ENCODE results near the gene FBXW12. TPM values are rescaled to one million over a fixed set of nuclear protein-coding genes. Genes with fewer than 3 reads are reported as not detected.
"Not testable (repeated sequence)": the region's sequence is repeated elsewhere in the genome, so short reads cannot be mapped to it uniquely, and the experiment has no call there.

The FBXW12 gene, protein sequence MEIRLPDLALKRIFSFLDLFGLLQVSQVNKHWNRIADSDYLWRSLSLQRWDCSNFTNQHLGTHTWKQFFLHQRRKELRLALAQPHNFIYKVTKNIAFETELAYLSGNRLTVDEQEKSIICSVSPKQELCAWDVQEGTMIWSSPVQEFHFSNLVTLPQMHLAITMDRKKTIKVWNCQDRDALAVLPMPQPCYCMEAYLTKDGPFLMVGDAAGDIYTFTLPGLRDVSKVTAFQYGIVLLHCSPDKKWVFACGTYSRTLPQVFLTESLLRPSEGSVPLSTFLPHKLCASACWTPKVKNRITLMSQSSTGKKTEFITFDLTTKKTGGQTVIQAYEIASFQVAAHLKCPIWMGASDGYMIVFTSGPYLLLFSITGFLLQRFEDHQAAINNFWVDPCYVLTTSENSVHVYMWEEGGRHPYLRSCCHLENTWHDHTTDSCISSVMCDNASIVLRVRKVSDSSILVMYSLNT
- total RNA-seq, result not detected

DNA sequence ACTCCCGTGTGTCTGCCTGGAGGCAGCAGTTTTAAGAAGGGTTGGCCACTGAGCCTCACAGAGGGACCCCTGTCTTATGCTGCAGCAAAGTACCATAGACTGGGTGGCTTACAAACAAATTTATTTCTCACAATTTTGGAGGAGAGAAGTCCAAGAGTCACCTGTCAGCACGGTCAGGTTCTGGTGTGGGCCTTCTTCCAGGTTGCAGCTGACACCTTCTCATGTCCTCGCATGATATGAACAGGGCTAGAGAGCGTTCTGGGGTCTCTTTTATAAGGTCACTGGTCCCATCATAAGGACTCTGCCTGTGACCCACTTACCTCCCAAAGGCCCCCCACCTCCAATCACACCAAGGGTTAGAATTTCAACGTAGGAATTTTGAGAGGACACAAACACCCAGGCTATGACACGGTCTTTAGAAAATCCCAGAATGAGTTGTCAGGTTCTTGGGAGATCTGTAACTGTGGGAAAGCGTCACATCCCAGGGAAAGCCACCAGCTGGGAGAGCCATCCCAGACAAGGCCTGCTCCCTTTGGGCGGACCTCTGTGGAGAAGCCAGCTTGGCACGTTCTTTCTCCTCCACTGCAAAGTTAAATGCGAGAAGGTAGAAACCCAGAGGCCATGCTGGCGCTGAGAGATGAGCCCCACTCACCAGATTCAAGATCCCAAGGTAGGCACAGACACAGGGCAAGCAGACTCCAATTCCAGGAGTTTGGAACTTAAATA lies at the start of gene FBXW12:
TSS of gene FBXW12 (plus strand) at position 569 of the 726 bp plus-strand sequence. CDS start 549 bp downstream, outside the sequence.
- no peak for DNase-seq (ENCODE audit: low spot score)

DNA sequence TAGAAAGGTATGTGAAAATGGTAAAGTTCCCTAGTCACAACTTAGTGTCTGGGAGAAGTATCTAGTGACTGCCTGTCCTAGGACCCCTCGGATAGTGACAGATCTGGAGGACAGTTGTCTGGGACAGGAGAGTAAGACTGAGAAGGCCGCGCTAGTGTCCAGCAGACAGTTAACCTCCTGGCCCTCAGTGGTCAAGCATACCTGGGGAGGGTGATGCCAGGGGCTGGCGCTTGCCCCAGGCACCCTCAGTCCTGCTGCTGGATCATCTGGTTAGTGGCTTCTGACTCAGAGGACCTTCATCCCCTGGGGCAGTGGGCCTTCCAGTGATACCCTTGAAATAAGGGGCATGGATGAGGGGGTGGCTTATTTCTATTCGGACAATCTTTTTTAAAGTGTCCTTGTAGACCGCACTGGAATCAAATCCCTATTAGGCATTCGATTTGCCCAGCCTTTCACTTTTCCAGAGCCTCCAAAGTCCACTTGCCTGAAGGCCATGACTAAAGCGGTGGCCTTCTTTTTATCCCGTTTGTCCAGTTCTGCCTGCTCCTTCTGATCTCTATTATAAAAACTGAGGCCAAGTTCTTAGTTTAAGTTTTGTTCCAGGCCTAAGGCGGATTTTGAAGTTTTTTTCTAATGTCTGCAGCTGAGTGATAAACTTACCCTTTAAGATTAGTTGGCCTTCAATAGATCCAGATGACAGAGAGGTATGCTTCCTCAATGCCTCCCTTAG lies 40.1 kb upstream of the FBXW12 start:
- DNase-seq (ENCODE audit: low spot score), result not testable (repeated sequence)

DNA sequence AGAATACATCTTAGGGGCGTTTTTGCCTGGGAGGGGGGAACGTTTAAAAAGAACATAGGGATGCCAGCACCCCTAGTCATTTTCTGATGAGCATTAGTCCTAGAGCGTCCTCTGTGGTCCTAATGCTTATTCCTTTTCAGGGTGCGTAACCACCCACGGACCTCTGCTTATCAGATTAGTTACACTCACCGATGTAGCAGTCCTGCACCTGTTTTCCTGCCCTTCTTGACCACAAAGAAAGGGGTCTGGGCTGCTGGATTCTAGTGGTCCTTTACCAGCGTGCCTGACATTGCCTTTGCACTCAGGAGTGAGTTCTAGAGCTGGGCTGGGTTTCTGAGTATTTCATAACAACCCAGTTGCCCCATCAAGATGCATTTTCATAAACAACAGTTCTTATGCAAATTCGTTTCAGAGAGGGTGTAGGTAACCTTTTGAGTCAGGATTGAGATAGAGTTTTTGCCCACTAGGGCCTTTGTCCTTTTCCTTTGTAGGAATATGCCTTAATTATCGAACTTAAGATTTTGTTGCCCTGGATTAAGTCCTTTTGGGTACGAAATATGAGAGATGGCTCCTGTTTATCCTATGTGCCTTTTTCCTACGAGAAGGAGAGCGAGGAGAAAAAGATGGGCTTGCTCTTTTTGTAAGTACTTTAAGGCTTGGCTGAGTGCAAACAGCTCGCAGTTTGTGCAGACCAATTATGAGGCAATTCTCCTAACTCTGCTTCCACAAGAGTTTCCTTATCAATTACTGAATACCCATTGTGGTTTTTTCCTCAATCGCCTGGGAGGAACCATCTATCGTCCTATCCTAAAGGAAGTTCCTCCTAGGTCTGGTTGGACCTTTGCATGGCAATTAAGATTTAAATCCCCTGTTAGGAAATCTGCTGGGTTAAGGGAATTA lies 38.4 kb upstream of the FBXW12 start, which contains the start of gene SPINK8:
TSS of gene SPINK8 (minus strand) at position 316 of the 900 bp plus-strand sequence. CDS start 5,320 bp downstream, outside the sequence.
- DNase-seq (ENCODE audit: low spot score), result not testable (repeated sequence)

DNA sequence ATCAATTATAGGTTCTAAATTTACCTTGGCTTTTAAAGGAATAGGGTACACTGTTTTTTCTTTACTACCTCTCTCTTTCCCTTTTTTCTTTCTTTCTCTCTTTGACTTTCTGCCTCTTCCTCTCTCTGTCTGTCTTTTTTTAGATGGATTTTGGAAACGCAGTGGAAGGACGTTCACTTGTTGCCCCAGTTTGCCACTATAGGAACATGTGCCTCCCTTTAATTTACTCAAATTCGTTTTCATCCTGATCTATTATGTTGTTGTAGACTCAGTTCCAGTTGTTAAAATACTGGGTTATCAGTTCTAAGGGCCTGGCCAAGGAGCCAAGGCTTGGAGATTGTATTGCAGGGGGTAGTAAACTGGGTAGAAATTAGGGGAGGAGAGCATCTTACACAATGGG lies 37.4 kb upstream of the FBXW12 start:
- DNase-seq (ENCODE audit: low spot score), result no peak

DNA sequence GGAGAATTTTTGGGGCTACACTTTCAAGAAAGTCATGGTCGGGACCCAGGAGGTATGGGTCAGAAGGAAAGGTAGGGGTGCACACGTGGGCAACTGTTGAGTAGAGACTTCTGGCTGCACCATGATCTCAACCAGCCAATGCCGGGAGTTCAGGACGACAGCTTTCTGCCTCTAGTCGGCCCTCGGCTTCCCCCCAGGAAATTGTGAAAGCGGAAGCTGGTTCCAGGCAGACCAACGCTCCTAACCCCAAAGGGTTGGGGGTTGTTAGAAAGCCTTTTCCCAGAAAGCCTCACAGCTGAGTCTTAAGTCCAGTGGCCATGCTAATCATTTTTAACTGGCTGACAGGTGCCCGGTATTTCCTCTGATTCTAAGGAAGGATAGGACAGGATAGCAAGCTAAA lies 36.7 kb upstream of the FBXW12 start:
- not testable (repeated sequence) for DNase-seq (ENCODE audit: low spot score)

DNA sequence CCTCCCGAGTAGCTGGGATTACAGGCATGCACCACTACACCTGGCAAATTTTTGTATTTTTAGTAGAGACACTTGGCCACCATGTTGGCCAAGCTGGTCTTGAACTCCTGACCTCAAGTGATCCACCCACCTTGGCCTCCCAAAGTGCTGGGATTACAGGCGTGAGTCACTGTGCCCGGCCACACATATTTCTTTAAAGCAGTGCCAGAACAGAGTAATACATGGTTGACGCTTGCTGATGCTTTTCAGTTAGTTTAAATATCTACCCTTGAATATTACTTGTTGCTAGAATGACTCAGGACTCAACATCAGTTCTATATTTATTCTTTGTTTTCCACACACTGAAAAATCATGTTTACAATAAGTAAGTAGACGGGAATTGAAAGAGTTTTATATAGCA lies 34.5 kb upstream of the FBXW12 start:
- DNase-seq (ENCODE audit: low spot score), result not testable (repeated sequence)

DNA sequence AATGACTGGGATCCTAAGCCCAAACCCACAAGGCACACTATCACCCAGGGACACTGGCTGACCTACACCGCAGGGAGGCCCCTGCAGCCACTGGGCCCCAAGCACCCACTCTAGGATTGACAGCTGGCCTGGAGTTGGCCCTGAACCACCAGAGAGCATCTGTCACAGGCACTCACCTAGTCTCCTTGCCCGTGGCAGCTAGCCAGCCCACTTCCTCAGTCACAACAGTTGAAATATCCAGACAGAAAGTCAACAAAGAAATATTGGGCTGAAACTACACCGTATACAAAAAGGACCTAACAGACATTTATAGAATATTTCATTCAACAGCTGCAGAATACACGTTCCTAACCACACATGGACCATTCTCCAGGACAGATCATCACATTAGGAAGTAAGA lies 33.4 kb upstream of the FBXW12 start:
- DNase-seq (ENCODE audit: low spot score), result no peak

DNA sequence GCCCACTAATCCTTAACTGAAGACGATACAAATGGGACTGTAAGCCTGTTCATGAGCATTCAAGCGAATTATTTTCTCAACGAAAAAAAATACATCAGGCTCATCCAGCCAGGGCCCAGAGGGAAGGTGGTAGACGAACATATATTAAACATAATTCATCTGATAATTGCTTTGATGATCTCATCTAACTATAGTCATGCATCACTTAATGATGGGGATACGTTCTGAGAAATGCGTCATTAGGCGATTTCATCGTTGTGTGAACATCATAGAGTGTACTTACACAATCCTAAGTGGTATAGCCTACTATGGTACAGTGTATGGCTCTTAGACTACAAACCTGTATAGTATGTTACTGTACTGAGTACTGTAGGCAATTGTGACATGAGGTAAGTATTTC lies 28.6 kb upstream of the FBXW12 start:
- no peak for DNase-seq (ENCODE audit: low spot score)

DNA sequence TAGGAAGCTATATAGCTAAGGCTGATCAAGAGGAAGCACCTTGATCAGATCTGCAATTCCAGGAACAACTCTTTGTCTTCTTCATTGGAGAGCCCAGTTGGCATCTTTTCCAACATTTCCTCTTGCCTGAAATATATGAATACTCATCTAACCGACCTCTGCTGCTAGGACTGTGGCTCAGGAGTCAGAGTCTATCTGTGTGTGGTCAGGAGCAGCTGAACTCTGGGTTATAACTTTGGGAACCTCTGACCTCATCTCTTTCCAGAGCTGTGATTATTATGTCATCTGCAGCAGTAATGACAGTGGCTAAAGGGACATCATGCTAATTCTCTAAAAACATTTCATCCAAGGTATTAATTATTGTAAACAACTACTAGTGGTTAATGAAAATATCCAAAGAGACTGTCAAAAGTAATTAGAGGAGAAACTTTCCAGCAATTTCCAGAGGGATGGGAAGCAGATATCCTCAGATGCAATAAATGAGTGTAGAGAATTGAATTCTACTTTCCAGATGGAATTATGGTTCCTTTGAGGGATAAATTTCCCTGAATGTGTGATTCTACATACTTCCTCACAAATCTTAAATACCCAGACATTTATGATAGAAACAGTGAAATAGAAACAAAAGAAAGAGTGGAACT lies 27.0 kb upstream of the FBXW12 start:
- no peak for DNase-seq (ENCODE audit: low spot score)

DNA sequence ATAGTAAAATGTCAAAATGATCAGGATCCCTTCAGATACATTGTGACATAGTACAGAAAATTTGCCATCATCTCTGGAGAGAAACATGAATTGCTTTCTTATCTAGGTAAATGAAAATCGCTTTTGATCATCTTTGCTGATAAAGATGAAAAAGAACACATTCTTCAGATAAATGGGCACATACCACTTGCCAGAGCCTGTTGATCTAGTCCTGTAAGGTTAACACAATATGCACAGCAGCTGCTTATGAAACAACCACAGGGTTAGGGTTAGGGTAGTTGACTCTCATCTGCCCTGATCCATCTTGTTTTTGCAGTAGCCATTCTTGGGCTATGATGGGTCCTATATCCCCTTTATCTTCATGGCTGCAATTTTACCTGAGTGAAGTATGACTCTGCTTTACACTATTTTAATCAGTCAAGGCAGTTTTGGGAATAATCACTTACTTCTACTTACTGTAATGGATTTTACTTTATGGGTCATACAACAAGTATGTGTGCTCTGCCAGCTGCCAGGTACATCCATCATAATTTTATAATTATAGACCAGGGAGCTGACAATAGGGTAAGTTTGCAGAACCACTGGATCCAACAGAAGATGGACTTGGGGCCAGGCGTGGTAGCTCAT lies 26.0 kb upstream of the FBXW12 start:
- no peak for DNase-seq (ENCODE audit: low spot score)

DNA sequence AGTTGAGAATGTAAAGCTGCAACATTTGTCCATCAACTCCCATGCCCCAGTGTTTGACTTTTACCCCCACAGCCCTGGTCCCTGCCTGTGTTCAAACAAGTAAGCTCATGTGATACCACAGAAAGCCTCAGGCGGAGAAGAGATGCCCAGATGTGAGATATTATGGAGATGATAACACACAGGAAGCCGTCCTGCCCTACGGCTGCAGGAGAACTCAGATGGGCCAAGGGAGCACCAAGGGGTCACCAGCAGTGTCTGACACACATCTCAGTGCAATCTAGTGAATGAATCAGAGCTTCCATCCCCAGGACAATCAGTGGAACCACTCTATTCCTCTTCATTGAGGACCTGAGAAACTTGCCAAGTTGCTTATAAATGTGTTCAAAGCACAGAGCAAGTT lies 24.5 kb upstream of the FBXW12 start:
- no peak for DNase-seq (ENCODE audit: low spot score)

DNA sequence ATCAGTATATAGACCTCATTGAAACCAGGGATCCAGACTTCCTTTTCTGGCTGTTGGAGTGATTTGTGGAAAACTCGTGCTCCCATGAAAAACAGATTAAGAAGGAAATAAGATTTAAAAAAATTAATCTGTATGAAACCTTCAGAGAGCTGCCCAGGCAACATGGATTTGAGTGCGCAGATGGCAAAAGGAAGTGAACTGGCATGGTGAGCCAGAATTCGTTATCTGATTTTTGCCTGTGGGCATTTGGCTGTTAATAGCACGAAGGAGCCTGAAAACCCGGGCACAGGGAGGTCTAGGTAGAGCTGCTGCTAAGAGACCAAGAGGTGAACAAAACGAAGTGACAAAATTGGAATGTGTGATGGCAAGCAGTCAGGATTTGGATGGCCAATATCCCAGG lies 19.5 kb upstream of the FBXW12 start:
- DNase-seq (ENCODE audit: low spot score), result no peak

DNA sequence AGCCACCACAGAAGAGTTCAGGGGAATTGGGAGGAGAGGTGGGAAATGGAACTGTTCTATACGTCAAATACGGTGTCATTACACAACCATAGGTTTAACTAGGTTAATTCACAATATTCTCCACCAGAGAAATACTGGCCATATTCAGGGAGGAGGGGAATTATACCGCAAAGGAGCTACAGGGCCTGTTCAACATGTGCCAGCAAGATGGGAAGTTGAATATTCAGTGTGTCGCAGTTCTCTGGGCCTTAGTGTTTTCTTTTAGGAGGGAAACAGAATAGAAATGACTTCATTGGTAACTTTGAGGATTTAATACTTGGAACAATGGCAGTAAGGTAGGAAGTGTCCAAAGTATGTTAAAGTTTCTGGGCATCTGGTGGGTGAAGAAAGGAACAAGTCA lies 18.0 kb upstream of the FBXW12 start:
- no peak for DNase-seq (ENCODE audit: low spot score)

DNA sequence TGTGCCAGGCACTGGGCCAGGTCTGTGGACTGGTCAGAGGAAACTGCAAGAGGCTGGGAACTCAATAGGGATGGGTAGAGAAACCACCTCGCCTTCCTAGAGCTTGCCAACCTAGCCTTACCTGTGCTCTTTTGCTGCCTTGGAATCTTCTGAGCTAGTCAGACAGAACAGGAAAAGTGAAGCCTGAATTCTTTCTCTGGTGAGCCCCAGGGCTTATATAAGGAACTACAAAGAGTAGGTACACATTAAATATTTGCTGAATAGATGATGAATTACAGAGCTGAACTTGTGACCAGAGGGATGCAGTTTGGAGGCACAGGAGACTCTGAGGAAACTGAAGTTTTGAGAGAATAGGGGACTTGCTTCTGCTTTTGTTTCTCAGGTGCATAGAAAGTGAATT lies 15.6 kb upstream of the FBXW12 start:
- DNase-seq (ENCODE audit: low spot score), result no peak

DNA sequence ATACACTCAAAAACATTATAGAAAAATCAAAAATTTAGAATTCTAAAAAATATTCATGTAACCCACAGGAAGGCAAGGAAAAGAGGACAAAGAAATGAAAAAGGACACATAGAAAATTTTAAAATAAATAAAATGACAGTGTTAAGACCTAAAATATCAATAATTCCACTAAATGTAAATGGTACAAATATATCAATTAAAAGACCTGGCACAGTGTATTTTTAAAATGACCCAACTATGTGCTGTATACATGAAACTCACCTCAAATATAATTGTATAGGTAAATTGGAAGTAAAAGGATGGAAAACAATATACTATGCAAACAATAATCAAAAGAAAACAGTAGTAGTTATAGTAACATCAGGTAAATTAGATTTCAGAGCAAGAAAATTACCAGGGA lies 10.1 kb upstream of the FBXW12 start:
- no peak for DNase-seq (ENCODE audit: low spot score)

DNA sequence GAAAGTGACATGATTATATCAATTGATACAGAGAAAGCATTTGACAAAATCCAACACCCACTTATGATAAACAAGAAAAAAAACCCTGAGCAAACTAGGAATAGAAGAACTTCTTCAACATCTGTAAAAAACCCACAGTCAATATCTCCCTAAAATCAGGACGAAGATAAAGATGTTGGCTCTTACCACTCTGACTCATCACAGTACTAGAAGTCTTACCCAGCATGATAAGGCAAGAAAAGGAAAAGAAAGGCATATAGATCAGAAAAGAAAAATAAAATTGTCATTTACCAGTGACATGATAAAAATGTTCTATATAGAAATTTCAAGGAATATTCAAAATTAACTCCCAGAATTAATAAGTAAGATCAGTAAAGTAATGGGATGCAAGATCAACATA lies 7.2 kb upstream of the FBXW12 start:
- no peak for DNase-seq (ENCODE audit: low spot score)

DNA sequence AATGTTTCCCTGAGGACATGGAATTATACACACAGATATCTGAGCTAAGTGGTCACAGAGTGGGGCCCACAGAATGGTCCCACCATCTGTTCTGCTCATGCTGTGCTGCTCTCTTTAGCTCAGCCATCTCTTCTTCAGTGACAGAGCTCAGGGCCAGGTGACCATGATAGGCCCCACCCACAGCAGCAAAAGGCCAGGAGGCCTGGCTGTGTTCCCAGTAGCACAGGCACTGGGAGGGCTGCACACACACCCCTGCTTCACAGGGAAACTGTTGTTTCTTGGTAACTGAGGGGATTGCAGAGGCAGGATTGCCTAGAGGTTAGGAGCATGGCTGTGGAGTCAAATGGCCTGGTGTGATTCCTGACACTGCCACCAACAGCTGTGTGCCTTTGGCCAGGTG lies 4.8 kb upstream of the FBXW12 start:
- DNase-seq (ENCODE audit: low spot score), result no peak

DNA sequence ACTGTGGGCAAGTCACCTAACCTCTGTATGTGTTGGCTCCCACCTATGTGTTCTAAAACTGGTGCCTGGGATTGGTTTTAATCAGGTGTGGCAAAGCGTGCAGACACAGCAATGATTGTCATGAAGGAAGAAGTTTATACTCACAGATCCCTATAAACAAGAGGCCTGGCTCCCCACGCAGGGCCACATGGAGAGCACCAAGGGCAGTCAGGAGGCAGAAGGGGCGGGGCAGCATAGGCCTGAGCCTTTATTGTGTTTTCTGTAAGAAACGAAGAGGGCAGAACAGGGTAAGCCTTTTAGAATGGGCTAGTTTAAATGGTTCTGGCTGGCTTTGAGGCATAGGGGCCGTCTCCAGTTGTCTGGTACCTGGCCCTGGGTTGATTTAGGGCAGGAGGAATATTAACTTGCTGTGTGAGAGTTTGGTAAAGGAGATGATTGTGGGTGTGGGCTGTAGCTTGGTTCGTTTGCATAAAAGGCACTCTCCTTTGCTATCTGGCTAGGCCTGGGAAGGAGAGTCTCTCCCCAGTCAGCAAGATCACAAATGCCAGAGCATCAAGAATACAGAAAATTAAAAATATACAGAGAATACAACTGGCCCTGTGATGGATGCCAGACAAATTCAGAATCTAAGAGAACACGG lies 2.2 kb upstream of the FBXW12 start:
- DNase-seq (ENCODE audit: low spot score), result no peak

DNA sequence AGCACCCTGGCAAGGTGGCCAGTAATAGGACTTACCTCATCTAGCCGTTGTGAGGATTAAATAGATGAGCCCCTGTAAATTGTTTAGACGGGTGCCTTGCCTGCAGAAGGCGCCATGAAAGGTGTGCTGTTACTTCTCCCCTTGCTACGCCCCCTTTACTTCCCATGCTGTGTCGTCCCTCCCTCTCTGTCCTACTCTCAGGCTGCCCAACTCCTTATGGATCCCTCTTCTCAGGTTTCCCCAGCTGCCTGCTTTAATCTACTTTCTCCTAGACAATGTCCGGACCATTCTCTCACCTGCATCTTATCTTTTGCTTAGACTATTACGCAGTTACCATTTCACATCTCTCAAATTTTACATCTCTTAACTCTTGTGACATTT lies 1.7 kb upstream of the FBXW12 start:
- no peak for DNase-seq (ENCODE audit: low spot score)

DNA sequence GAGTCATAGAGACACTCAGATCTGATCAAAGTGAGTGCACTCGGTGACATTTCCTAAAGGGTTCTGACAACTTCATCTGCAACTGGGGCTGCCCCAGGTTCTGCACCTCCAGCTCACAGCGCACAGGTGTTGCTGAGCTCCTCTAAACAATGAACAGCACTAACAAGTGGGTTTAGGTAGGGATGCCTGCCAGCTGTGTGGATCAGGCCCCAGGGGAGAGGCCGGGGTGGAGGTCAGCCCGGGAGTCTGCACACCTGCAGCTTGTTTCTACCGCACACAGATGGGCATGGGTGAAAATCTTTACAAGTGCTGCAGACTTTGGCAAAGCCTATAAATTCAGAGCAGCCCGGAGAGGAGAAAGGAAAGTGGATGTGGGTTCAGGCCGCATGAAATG lies 355 bp downstream of the FBXW12 start:
- no peak for DNase-seq (ENCODE audit: low spot score)
